HG02840 (cell line): ENCODE results near the gene EPHB2.

ENCODE experiments used
- ATAC-seq: cut with Tn5 transposase; IDR thresholded peaks from one replicate; pipeline ENCODE4 v1.9.1; 2021; ENCODE audit warnings: mild to moderate bottlenecking, moderate library complexity, moderate number of reproducible peaks; ENCODE audit not compliant: unreplicated experiment, low FRiP score

EPHB2 gene

GRCh38 chr1:22794647-22795365, 84.2 kb downstream of the EPHB2 start:
- ATAC-seq = no peak

- ATAC-seq = no peak
Observed at GRCh38 chr1:22795366-22795714, 84.7 kb downstream of the EPHB2 start.

GRCh38 chr1:22796642-22797041, 86.0 kb downstream of the EPHB2 start:
- no peak for ATAC-seq

- no peak for ATAC-seq
Observed at GRCh38 chr1:22798083-22798482, 87.4 kb downstream of the EPHB2 start.

GRCh38 chr1:22799971-22800370, 89.3 kb downstream of the EPHB2 start:
- ATAC-seq = no peak

GRCh38 chr1:22800629-22801028, 90.0 kb downstream of the EPHB2 start:
- no peak for ATAC-seq

- no peak for ATAC-seq
Observed at GRCh38 chr1:22801347-22801746, 90.7 kb downstream of the EPHB2 start.

GRCh38 chr1:22801761-22802160, 91.1 kb downstream of the EPHB2 start:
- no peak for ATAC-seq

- ATAC-seq = no peak
Observed at GRCh38 chr1:22803833-22804232, 93.2 kb downstream of the EPHB2 start.

- ATAC-seq = no peak
Observed at GRCh38 chr1:22804406-22804805, 93.8 kb downstream of the EPHB2 start.

GRCh38 chr1:22804969-22805671, 94.5 kb downstream of the EPHB2 start:
- no peak for ATAC-seq

- ATAC-seq = no peak
Observed at GRCh38 chr1:22805672-22806038, 95.0 kb downstream of the EPHB2 start.

GRCh38 chr1:22806584-22806983, 95.9 kb downstream of the EPHB2 start:
- no peak for ATAC-seq

- no peak for ATAC-seq
Observed at GRCh38 chr1:22807340-22807739, 96.7 kb downstream of the EPHB2 start.

- ATAC-seq = no peak
Observed at GRCh38 chr1:22808186-22808675, 97.6 kb downstream of the EPHB2 start.

GRCh38 chr1:22808676-22809483, 98.2 kb downstream of the EPHB2 start:
- ATAC-seq = no peak

- no peak for ATAC-seq
Observed at GRCh38 chr1:22809783-22810182, 99.1 kb downstream of the EPHB2 start.

GRCh38 chr1:22810378-22810777, 99.7 kb downstream of the EPHB2 start:
- ATAC-seq = no peak

GRCh38 chr1:22812092-22812880, 101.6 kb downstream of the EPHB2 start:
- no peak for ATAC-seq

GRCh38 chr1:22812993-22813790, 102.6 kb downstream of the EPHB2 start:
- ATAC-seq = no peak
